SK-N-MC (cell line): ENCODE measurements around the gene CLCN1.

Experiments
- EZH2 ChIP-seq: fragments of 200-600 bp; sonication (generic); IDR thresholded peaks from one replicate; pipeline ENCODE4 v1.6.1; 2017; ENCODE audit warnings: antibody characterized with exemption
- POLR2AphosphoS5 ChIP-seq: IDR thresholded peaks from 2 replicates; pipeline ENCODE4 v1.6.1; 2012; ENCODE audit warnings: mild to moderate bottlenecking, low read depth, low read length, borderline replicate concordance

- TF ChIP-seq POLR2AphosphoS5 (no peak), EZH2 (no peak)
Observed at GRCh38 chr7:143387156-143387975, 71.5 kb downstream of the CLCN1 start.
